ENCODE measurements around the gene ATP6V0D1. TPM values are rescaled to one million over a fixed set of nuclear protein-coding genes. Genes with fewer than 3 reads are reported as not detected.
A peak's percentile ranks its signal among the peaks of the same experiment; 100 is the strongest.

Gene ATP6V0D1
- total RNA-seq, 2 experiments from 2014 or later: 16.3 to 17.3 TPM

DNA sequence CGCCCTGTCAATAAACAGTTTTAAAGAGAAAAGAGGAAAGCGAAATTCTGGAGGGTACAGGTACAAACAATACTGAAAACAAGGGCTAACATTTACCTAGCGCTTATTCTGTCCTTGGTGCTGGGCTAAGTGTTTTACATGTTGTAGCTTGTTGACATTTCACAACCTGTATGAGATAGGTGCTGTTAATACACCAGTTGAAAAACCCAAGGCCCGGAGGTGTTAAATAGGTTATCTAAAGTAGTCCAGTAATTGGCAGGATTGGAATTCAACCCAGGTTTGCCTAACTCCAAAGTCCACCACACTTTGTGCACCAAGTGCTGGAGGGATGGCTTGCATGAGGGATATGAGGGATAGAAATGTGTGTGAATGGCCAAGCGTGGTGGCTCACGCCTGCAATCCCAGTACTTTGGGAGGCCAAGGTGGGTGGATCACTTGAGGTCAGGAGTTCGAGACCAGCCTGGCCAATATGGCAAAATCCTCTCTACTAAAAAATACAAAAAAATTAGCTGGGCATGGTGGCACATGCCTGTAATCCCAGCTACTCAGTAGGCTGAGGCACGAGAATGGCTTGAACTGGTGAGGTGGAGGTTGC, 2.9 kb downstream of the ATP6V0D1 start:
- CTCF ChIA-PET: interaction anchor here (1.4 to 22.2 kb wide), 2 partner anchors 12 to 38 kb away, joined by 6 to 390 read pairs; no protein-coding TSS in a partner anchor
- DNase-seq (no peak), ATAC-seq (no peak)
- Mint-ChIP-seq H3K27me3 (no peaks in the 10 kb centered on the region), H3K9me3 (ENCODE audit: low read depth) (no peaks in the 10 kb centered on the region), H3K36me3 (ENCODE audit: low read depth) (peaks cover 4% of the 10 kb centered on the region), H3K4me3 (no peak overlapping the region), H3K27ac (no peak overlapping the region), H3K4me1 (peaks cover 38% of the 10 kb centered on the region)
- POLR2A ChIA-PET: no interaction called here
- intact Hi-C loops (cut with DNase I, micrococcal nuclease): no loop called here

DNA sequence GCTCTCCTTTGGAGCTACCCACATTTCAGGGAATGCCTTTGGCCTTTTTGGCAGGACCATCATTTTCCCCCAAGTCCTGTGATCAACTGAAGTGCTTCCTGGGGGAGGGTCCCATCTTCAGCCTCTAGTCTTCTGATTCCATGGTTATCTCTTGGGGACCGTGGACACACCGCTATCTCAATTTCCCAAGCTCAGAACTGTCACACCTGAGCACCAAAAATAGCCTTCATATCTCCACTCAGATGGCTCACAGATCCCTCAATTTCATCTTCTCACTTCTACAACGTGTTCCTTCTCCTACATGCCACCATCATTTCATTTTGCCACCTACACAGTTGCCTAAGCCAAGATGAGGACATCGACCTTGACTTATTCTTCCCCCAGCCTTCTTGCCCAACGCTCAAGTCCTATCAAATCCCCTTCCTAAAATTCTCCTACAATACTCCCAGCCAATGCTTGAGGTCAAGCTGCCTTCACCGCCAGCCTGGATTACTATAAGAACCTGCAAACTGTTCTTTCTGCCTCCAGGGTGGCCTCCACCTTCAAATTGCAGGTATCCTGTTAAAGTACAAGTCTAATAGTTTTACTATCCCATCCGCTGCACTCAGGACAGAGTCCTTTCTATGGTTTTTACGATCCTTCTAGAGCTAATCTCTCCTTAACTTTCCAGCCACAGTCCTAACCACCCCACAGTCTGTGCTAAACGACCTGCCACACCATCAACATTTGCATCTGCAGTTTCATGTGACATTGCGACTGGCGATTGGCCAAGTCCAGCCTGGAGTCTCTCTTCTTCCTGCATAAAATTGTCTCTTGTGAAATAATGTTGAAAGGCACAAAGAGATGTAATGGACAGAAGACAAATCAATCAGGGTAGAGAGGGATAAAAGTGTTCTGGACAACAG, 6.2 kb downstream of the ATP6V0D1 start:
- CTCF ChIA-PET: interaction anchor here (0.5 to 1.7 kb wide), 4 partner anchors 9 to 196 kb away, joined by 3 to 8 read pairs (median 4); partner anchors contain the start of genes ACD and TPPP3
- H3K27ac Mint-ChIP-seq: no peak overlapping the region
- POLR2A ChIA-PET: interaction anchor here (0.7 kb wide), 1 partner anchor 295 kb away, joined by 3 read pairs; no protein-coding TSS in a partner anchor
- peaks cover 33% of the 10 kb centered on the region for H3K4me1 Mint-ChIP-seq
- H3K4me3 Mint-ChIP-seq: no peak overlapping the region
- intact Hi-C loops (cut with DNase I, micrococcal nuclease): no loop called here
- no peaks in the 10 kb centered on the region for H3K27me3 Mint-ChIP-seq
- no peaks in the 10 kb centered on the region for H3K9me3 Mint-ChIP-seq (ENCODE audit: low read depth)
- no peaks in the 10 kb centered on the region for H3K36me3 Mint-ChIP-seq (ENCODE audit: low read depth)
- DNase-seq: no peak
- no peak for ATAC-seq

DNA sequence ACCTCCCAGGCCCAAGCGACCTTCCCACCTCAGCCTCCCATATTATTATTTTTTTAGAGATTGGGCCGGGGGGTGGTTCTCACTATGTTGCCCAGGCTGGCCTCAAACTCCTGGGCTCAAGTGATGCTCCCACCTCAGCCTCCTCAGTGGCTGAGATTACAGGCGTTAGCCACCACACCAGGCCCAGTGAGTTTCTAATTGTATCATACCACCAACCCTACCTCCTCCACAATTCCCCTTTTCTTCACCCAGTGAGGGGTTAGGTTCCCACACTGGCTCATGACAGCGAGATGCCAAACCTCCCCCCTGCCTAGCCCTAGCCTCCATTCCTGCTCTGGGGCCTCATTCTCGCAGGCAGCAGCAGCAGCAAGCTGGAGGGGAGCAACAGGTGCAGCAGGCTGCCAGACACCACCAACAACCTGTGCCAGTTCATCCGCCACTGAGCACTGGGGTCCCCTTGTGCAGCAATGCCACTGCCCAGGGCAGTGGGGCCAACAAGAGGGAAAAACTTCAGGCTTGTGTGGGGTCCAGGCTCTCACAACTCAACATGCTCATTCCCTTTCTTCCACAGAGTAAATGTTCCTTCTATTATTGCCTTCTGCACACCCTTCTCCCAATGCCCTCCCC, 9.1 kb downstream of the ATP6V0D1 start:
- Mint-ChIP-seq H3K9me3 (ENCODE audit: low read depth) (no peaks in the 10 kb centered on the region), H3K27me3 (no peaks in the 10 kb centered on the region), H3K4me1 (peaks cover 22% of the 10 kb centered on the region), H3K4me3 (no peak overlapping the region), H3K36me3 (ENCODE audit: low read depth) (no peaks in the 10 kb centered on the region), H3K27ac (no peak overlapping the region)
- DNase-seq (no peak), ATAC-seq (no peak)
- ChIA-PET POLR2A (no interaction called here), CTCF (interaction anchor here (1.6 kb wide), 1 partner anchor 40 kb away, joined by 3 read pairs; no protein-coding TSS in a partner anchor)
- intact Hi-C loops (cut with DNase I, micrococcal nuclease): no loop called here

DNA sequence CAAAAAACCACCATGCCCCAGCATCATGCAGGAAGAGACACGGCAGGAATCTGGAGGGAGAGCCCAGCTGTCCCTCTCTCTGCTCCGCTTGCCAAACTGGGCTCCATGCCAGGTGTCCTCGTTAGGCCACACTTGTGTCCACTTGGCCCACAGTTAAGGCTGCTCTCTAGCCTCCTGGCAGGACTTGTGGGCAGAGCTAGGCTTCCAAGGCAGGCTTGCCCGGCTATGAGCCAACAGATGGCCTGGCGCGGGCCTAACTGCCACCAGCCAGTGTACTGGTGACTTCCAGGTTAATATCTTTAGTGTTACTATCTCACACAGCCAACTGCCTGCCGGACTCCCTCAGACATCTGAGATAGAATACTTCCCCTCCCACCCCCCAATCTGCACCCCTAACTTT, 10.6 kb downstream of the ATP6V0D1 start:
- ChIA-PET CTCF (interaction anchor here (0.7 to 2.3 kb wide), 3 partner anchors 9 to 43 kb away, joined by 3 to 8 read pairs (median 5); partner anchors contain the start of gene ATP6V0D1), POLR2A (no interaction called here)
- peak overlapping the region; percentile 0 for H3K27ac Mint-ChIP-seq
- H3K4me3 Mint-ChIP-seq: no peak overlapping the region
- H3K27me3 Mint-ChIP-seq: no peaks in the 10 kb centered on the region
- H3K4me1 Mint-ChIP-seq: peaks cover 17% of the 10 kb centered on the region
- ATAC-seq: no peak
- DNase-seq: no peak
- no peaks in the 10 kb centered on the region for H3K9me3 Mint-ChIP-seq (ENCODE audit: low read depth)
- intact Hi-C loops (cut with DNase I, micrococcal nuclease): no loop called here
- no peaks in the 10 kb centered on the region for H3K36me3 Mint-ChIP-seq (ENCODE audit: low read depth)

DNA sequence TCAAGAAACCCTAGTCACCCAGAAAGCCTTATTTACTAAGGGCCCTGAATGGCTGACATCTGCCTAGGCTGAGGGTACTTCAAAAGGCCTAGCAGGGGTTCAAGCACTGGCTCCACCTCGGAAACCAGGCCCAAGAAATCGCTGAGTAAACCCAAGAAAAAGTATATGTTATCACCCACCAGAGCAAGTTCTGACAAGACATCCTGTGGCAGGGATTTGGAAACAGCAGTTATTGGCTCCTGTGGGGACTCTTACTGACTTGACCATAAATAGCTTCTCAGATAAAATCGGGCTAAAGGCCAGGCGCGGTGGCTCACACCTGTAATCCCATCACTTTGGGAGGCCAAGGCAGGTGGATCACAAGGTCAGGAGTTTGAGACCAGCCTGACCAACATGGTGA, 12.2 kb downstream of the ATP6V0D1 start:
- no peak overlapping the region for H3K4me3 Mint-ChIP-seq
- H3K36me3 Mint-ChIP-seq (ENCODE audit: low read depth): no peaks in the 10 kb centered on the region
- no peak for DNase-seq
- H3K4me1 Mint-ChIP-seq: peaks cover 12% of the 10 kb centered on the region
- ChIA-PET CTCF (interaction anchor here (0.6 to 5.1 kb wide), 4 partner anchors 11 to 96 kb away, joined by 3 to 34 read pairs (median 4); no protein-coding TSS in a partner anchor), POLR2A (no interaction called here)
- H3K27ac Mint-ChIP-seq: no peak overlapping the region
- ATAC-seq: no peak
- intact Hi-C loops (cut with DNase I, micrococcal nuclease): loop anchor here in 1 of 2 experiments (5.0 kb wide), 4 partner anchors 121 to 521 kb away; partner anchors contain the start of gene PLEKHG4
- H3K9me3 Mint-ChIP-seq (ENCODE audit: low read depth): no peaks in the 10 kb centered on the region
- H3K27me3 Mint-ChIP-seq: no peaks in the 10 kb centered on the region

DNA sequence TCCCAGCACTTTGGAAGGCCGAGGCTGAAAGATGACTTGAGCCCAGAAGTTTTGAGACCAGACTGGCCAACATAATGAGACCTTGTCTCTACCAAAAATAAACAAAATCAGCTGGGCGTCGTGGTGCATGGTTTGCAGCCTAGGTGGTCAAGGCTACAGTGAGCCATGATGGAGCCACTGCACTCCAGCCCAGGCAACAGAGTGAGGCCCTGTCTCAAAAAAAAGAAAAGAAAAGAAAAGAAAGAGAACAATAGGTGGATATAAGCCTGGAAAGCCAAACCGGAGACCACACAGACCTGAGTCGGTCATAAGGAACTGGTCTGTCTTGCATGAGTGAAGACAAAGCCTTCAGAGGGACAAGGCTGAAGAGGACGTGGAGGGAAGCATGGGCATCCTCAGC, 14.4 kb downstream of the ATP6V0D1 start:
- CTCF ChIA-PET: interaction anchor here (0.5 to 5.1 kb wide), 9 partner anchors 9 to 713 kb away, joined by 3 to 34 read pairs (median 6); partner anchors contain the start of gene ATP6V0D1
- no peak overlapping the region for H3K27ac Mint-ChIP-seq
- POLR2A ChIA-PET: no interaction called here
- H3K36me3 Mint-ChIP-seq (ENCODE audit: low read depth): no peaks in the 10 kb centered on the region
- DNase-seq: no peak
- H3K4me1 Mint-ChIP-seq: peaks cover 7% of the 10 kb centered on the region
- intact Hi-C loops (cut with DNase I, micrococcal nuclease): loop anchor here in 1 of 2 experiments (5.0 kb wide), 4 partner anchors 119 to 519 kb away; partner anchors contain the start of gene PLEKHG4
- ATAC-seq: no peak
- H3K9me3 Mint-ChIP-seq (ENCODE audit: low read depth): no peaks in the 10 kb centered on the region
- no peaks in the 10 kb centered on the region for H3K27me3 Mint-ChIP-seq
- H3K4me3 Mint-ChIP-seq: no peak overlapping the region

DNA sequence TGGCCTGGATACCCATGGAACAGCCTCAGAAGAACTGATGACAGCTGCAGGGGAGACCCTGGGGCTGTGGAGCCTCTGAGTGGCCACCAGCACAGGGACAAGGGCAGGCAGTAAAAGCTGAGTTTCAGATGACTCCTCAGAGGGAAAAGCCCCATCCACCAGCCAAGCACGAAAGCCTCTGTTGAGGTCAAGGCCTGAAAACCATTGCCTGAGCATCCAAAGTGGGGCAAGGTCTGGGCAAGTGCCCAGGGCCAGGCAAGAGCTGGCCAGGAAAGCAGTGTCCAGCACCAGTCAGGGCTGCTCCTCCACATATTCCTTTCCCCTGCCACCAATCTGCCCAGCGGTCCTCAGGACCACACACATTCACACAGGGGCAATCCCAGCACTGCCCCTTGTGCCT, 16.4 kb downstream of the ATP6V0D1 start:
- no peaks in the 10 kb centered on the region for H3K27me3 Mint-ChIP-seq
- H3K4me3 Mint-ChIP-seq: no peak overlapping the region
- ATAC-seq: no peak
- peaks cover 4% of the 10 kb centered on the region for H3K4me1 Mint-ChIP-seq
- no peaks in the 10 kb centered on the region for H3K36me3 Mint-ChIP-seq (ENCODE audit: low read depth)
- H3K27ac Mint-ChIP-seq: no peak overlapping the region
- H3K9me3 Mint-ChIP-seq (ENCODE audit: low read depth): no peaks in the 10 kb centered on the region
- CTCF ChIA-PET: interaction anchor here (0.6 to 5.1 kb wide), 6 partner anchors 16 to 578 kb away, joined by 3 to 34 read pairs (median 4); no protein-coding TSS in a partner anchor
- DNase-seq: no peak
- POLR2A ChIA-PET: no interaction called here
- intact Hi-C loops (cut with DNase I, micrococcal nuclease): loop anchor here in 1 of 2 experiments (2.0 kb wide), 1 partner anchor 36 kb away; no protein-coding TSS in a partner anchor

DNA sequence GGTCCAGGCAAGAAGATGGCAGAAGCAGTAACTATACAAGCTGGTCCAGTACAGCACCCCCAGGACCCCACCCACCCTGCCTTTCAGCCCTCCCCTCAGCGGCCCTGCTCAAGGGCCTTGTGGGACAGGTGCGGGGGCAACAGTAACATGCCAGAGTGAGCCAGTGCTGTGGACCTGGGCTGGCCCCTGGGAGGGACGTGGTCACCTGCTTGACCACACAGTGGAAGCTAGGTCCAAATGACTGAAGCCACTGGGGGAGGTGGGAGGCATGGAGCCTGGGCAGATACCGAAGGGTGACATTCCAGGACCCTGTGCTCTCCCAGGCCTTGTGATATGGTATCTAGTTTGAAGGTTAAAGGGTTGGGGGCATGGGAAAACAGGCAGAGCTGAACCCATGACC, 17.3 kb downstream of the ATP6V0D1 start:
- intact Hi-C loops (cut with DNase I, micrococcal nuclease): loop anchor here in 1 of 2 experiments (2.0 kb wide), 1 partner anchor 35 kb away; no protein-coding TSS in a partner anchor
- Mint-ChIP-seq H3K4me3 (no peak overlapping the region), H3K27ac (no peak overlapping the region), H3K36me3 (ENCODE audit: low read depth) (no peaks in the 10 kb centered on the region), H3K27me3 (no peaks in the 10 kb centered on the region), H3K9me3 (ENCODE audit: low read depth) (no peaks in the 10 kb centered on the region), H3K4me1 (peaks cover 6% of the 10 kb centered on the region)
- ChIA-PET CTCF (interaction anchor here (0.6 to 5.1 kb wide), 6 partner anchors 17 to 577 kb away, joined by 3 to 34 read pairs (median 3); no protein-coding TSS in a partner anchor), POLR2A (no interaction called here)
- ATAC-seq (no peak), DNase-seq (no peak)

DNA sequence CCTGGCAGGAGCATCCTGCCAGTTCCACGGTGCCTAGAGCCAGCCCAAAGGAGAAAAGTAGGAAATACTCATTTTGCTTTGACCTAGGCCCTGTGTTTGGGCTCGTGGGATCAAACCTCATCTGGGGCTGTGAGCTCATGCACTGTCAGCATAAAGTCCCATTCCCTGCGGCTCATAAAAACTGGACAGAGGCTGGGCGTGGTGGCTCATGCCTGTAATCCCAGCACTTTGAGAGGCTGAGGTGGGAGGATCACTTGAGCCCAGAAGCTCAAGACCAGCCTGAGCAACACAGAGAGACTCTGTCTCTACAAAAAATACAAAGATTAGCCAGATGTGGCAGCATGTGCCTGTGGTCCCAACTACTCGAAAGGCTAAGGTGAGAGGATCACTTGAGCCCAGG, 17.9 kb downstream of the ATP6V0D1 start:
- DNase-seq: no peak
- ATAC-seq: no peak
- Mint-ChIP-seq H3K27me3 (no peaks in the 10 kb centered on the region), H3K9me3 (ENCODE audit: low read depth) (no peaks in the 10 kb centered on the region), H3K4me3 (no peak overlapping the region), H3K4me1 (peaks cover 6% of the 10 kb centered on the region), H3K36me3 (ENCODE audit: low read depth) (no peaks in the 10 kb centered on the region), H3K27ac (no peak overlapping the region)
- intact Hi-C loops (cut with DNase I, micrococcal nuclease): no loop called here
- CTCF ChIA-PET: interaction anchor here (0.7 to 1.4 kb wide), 5 partner anchors 16 to 100 kb away, joined by 3 to 4 read pairs (median 3); no protein-coding TSS in a partner anchor
- POLR2A ChIA-PET: no interaction called here

DNA sequence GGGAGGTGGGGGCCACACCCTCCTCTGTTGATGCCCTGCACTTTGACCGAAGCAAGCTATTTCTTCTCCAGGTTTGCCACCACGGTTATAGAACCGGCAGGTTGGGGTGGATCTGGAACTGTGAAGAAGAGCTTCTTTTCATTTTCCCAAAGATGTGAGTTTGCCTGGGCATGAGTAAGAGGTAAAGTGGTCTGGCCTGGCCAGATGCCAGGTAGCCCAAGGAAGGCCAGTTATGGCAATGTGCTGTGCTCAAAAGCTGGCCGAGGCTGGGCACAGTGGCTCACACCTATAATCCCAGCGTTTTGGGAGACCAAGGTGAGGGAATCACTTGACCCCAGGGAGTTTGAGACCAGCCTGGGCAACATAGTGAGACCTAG, 18.7 kb downstream of the ATP6V0D1 start:
- Mint-ChIP-seq H3K27ac (no peak overlapping the region), H3K4me1 (peaks cover 6% of the 10 kb centered on the region), H3K9me3 (ENCODE audit: low read depth) (no peaks in the 10 kb centered on the region), H3K4me3 (no peak overlapping the region), H3K27me3 (no peaks in the 10 kb centered on the region), H3K36me3 (ENCODE audit: low read depth) (no peaks in the 10 kb centered on the region)
- ChIA-PET CTCF (interaction anchor here (0.7 to 1.2 kb wide), 4 partner anchors 17 to 101 kb away, joined by 3 to 6 read pairs (median 4); no protein-coding TSS in a partner anchor), POLR2A (no interaction called here)
- intact Hi-C loops (cut with DNase I, micrococcal nuclease): no loop called here
- ATAC-seq: no peak
- DNase-seq: no peak

Measured in activated CD4-positive, alpha-beta T cell treated with anti-CD3 and anti-CD28 coated beads for 36 hours (primary cell).